ENCODE measurements around the gene SELENOH.

SELENOH gene

DNA sequence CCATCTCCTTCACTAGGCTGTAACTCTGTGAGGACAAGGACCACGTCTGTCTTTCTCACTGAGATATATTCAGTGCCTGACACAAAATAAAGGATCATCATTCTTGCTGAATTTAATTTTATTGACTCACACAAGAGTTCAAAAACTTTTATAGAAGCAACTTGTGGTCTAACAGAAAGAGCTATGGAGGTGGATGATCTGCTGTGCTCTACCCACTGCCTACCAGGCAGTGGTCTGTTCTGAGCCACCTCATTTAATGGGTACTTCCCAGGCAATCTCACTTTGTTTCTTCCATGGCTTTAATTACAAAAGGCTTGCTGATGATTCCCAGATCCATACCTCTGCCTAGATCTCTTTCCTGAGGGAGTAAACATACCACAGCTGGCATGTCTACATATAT lies 5.6 kb downstream of the SELENOH start:
- no peak for DNase-seq (ENCODE audit: low read depth, low spot score)

DNA sequence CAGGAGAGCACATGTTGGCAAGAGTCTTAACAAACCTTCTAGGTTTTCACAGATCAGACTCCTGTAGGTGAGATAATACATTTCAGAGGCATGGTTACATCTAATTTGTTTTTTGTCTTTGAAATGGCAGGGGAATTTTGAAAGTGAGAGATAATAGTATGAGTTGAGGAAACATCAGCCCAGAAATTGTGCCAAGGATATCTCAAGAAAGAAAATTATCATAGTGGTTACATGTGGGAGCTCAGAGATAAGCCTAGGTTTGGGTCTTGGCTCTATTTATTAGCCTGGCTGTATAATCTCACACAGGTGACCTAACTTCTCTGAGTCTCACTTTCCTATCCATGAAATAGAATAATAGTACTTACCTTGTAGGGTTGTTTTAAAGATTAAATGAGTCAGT lies 9.9 kb downstream of the SELENOH start:
- no peak for DNase-seq (ENCODE audit: low read depth, low spot score)

GRCh38 chr11:57751676-57752253 lies 10.5 kb downstream of the SELENOH start, which contains the start of gene BTBD18:
TSS of gene BTBD18 (minus strand) at chr11:57751819. CDS start at chr11:57751188, 631 bp downstream.
- no peak for DNase-seq (ENCODE audit: low read depth, low spot score)

- no peak for DNase-seq (ENCODE audit: low read depth, low spot score)
These were observed 11.7 kb downstream of the SELENOH start for GRCh38 chr11:57752954-57753353.

- DNase-seq (ENCODE audit: low read depth, low spot score), result no peak
These were observed 16.9 kb downstream of the SELENOH start for GRCh38 chr11:57758174-57758573.

GRCh38 chr11:57761301-57762234 lies 20.3 kb downstream of the SELENOH start, which contains the start of gene CTNND1:
TSS of gene CTNND1 (plus strand) at chr11:57761802. CDS start at chr11:57791479, 29,677 bp downstream.
- DNase-seq (ENCODE audit: low read depth, low spot score), result peak; percentile 91

DNA sequence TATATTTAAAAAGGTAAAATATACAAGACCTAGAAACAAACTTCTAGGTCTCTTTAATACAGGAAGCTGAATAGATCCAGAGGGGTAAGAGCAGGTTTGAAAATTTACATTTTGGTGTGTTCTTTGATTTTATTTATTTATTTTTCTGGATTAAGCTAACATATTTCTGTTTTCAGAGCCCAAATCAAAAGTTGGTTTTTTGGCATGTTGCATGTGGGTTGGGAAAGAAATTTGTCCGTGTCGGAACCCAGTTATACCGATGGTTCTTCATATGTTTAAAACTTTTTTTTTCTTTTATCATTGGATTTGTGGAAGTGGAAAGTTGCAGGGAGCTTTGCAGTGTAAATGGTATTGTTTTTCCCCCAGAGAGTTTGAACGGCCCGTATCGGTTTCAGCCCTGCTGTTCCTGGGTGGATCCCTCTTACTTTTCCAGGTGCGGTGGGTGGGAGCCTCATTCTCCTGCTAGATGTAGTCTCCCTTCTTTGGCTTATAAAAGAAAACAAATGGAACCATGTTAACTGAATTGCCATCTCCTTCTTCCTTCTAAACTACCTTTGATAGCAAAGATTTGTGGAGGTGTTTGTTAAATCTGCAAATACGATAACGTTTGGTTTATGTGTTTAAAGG lies 21.1 kb downstream of the SELENOH start:
- no peak for DNase-seq (ENCODE audit: low read depth, low spot score)

DNA sequence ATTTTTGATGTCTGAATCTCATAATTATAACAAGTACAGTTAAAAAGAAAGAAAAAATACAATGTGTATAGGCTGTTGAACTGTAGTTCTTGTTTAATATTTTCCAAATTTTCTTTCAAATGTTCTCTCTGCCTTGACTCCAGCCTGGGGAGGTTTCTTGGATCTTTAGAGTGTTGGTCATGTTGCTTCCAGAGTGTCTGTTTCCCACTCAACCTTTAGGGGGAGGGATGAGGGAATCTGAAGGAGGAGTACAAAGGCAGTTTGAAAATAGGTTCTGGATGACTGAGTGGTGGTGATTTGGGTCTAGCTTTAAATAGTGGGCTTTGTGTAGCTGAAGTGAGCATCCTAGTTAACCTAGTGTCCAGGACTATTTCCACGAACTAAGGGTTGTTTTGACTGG lies 22.3 kb downstream of the SELENOH start:
- no peak for DNase-seq (ENCODE audit: low read depth, low spot score)

DNA sequence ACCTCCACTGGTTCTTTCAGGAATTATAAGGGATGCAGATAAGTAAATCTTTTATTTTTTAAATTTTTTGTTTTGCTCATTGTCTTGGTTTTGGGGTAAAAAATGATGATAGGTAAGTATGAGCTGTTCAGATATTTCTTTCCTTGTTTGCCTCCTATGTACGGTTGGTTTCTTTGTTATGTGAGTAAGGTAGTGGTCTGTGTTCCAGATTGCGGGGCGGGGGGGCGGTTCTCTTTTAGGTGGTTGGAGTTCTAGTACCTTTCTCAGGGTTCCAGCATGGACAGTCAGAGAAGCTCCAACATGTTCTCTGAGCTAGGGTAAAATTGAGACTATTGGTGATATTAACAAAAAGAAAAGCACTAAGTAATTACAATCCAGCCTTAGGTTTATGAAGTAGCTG lies 22.7 kb downstream of the SELENOH start:
- DNase-seq (ENCODE audit: low read depth, low spot score), result no peak

DNA sequence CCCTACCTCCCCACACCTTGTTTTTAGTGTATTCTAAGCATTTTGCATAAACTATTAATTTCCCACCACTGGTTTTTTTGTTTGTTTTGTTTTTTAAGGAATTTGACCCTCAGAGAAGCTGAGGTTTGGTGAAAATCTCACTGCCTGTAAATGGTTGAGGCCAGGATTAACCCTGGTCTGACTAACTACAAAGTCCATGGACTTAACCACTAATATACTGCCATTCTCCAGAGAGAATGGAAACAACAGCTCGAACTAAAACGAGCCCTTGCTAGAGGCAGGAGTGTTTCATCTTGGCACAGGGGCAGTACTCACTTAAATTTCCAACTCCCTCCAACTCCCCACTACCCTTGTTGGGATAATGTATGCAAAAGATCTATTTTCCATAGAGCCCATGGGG lies 23.3 kb downstream of the SELENOH start:
- no peak for DNase-seq (ENCODE audit: low read depth, low spot score)

- no peak for DNase-seq (ENCODE audit: low read depth, low spot score)
These were observed 23.7 kb downstream of the SELENOH start for GRCh38 chr11:57764972-57765371.

- no peak for DNase-seq (ENCODE audit: low read depth, low spot score)
These were observed 29.5 kb downstream of the SELENOH start for GRCh38 chr11:57770793-57771192.

- DNase-seq (ENCODE audit: low read depth, low spot score), result no peak
These were observed 30.1 kb downstream of the SELENOH start for GRCh38 chr11:57771365-57771764.

DNA sequence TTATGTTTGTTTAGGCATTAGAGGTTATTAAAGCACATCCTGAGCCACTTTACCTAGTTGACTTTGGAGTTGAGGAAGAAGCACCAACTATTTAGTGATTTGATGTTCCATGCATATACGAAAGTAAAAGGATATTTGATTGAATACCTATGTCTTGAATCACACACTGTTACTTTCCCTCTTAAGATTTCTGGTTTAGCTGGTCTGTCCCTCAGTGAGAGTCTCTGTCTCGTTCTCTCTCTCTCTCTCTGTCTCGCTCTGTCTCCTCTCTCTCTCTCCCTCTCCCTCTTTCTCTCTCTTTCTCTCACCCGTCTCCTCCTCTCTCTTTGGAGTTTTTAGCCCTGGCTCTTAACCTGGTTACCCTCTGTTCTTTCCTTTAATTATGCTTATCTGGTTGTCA lies 31.3 kb downstream of the SELENOH start:
- no peak for DNase-seq (ENCODE audit: low read depth, low spot score)

GRCh38 chr11:57773026-57773598 lies 31.8 kb downstream of the SELENOH start:
- DNase-seq (ENCODE audit: low read depth, low spot score), result no peak

- DNase-seq (ENCODE audit: low read depth, low spot score), result no peak
These were observed 34.2 kb downstream of the SELENOH start for GRCh38 chr11:57775491-57775890.

- DNase-seq (ENCODE audit: low read depth, low spot score), result no peak
These were observed 34.8 kb downstream of the SELENOH start for GRCh38 chr11:57776031-57776521.

- no peak for DNase-seq (ENCODE audit: low read depth, low spot score)
These were observed 35.4 kb downstream of the SELENOH start for GRCh38 chr11:57776577-57777210.

DNA sequence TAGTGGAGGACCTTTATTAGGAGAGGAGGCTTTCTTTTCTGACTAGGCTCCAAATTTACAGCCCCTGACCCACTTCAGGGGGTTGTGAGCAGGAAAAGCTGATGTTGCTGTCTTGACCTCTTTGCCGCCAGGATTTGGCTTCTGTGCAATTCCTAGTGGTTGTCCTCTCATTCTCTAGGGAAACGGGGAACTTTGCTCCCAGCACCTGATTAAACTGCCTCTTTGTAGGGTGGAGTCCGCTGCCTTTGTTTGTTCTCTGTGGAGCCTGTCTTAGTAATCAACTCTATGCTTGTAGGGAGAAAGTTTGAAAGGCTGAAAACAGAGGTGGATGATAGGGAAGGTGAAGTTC lies 36.7 kb downstream of the SELENOH start:
- DNase-seq (ENCODE audit: low read depth, low spot score), result no peak

- DNase-seq (ENCODE audit: low read depth, low spot score), result peak; percentile 93
These were observed 37.2 kb downstream of the SELENOH start for GRCh38 chr11:57778318-57779037.

- peak; percentile 52 for DNase-seq (ENCODE audit: low read depth, low spot score)
These were observed 38.0 kb downstream of the SELENOH start for GRCh38 chr11:57779276-57779675.

Data from iPS DF 19.7 (cell line).